ENCODE results near the gene ATAD1.
A peak's percentile ranks its signal among the peaks of the same experiment; 100 is the strongest.
"Not testable (repeated sequence)": the region's sequence is repeated elsewhere in the genome, so short reads cannot be mapped to it uniquely, and the experiment has no call there.

ATAD1 gene

DNA sequence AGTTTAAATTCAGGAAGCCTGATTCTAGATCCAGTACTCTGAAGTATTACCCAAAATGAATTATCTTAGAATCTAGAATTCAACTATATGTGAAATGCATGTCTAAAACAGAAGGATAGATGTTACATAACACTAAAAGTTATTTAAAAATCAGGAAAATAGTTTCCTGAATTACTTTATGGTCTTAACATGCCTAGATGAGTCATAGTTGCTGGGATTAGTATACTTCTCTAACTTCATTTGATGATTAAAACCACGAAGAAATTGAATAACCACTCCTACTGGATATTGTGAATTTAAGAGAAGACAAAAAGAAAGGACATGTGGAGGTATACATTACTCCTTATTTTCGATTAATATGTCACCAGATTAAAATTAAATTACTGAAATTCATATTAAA, 65.5 kb downstream of the ATAD1 start:
- no peak for DNase-seq

DNA sequence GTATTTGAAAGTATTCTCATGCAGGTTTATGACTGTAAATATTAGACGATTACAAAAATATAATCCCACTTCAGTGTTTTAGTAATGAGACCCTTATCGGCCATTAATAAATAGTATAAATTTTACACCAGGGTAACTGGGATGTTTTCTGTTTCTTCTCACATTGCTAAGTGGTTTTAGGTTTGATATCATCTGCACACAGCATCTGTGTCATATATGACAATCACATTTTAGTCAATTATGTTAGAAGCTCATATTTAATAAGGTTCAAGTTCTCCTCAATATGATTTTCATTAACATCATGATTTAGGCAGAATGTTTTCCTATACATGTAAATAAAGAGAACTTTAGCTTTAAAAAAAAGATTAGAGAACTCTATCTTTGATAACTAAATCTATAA, 66.8 kb downstream of the ATAD1 start:
- no peak for DNase-seq

DNA sequence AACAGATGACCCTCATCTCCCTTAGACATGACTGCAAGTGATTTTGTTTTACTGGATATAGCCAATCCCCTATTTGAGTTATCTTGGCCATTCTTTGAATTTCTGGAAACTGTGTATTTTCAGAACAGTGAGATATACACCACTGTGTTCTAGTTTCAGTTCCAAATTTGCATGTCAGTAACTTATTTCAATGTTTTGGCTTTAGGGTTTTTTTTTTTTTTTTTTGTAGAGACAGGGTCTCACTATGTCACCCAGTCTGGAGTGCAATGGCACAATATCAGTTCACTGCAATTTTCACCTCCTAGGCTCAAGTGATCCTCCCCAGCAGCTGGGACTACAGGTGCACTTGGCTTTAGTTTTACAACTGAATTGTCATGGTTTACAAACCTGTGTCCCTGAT, 67.2 kb downstream of the ATAD1 start:
- DNase-seq, result no peak

DNA sequence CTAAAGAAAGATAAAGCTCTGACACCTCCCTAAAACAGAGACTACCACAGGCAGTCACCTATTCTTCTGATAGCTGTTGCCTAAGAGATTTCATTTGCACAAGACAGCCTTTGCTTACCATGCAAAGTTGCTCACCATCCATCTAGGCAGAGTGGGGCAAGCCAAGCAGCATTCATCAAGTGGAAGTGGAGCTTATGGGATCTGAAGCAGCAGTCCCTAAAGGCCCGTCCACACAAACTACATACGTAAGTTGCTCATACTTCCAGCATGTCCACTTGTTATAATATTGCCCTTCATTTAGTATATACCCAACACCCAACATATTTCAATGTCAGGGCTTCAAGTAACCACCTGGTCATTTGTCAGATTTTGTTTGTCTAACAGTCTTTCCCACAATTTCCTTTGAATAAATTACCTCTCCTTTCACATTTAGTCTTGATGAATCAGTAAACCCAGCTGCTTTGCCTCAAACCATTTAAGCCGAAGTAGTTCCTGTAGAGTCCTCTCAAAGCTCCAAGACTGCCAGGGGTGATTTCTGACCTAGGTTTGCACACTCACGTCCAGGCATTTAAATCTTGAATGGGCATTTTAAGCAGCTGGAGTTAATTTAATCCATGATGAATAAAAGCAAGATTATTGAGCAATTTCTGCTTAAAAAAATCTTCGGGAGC, 67.9 kb downstream of the ATAD1 start:
- DNase-seq, result peak; percentile 5

DNA sequence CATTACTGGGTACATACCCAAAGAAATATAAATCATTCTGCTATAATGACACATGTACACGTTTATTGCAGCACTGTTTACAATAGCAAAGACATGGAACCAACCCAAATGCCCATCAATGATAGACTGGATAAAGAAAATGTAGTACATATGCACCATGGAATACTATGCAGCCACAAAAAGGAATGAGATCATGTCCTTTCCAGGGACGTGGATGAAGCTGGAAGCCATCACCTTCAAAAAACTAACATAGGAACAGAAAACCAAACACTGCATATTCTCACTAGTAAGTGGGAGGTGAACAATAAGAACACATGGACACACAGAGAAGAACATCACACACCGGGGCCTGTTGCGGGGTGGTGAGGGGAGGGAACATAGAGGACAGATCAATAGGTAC, 69.8 kb downstream of the ATAD1 start:
- not testable (repeated sequence) for DNase-seq

DNA sequence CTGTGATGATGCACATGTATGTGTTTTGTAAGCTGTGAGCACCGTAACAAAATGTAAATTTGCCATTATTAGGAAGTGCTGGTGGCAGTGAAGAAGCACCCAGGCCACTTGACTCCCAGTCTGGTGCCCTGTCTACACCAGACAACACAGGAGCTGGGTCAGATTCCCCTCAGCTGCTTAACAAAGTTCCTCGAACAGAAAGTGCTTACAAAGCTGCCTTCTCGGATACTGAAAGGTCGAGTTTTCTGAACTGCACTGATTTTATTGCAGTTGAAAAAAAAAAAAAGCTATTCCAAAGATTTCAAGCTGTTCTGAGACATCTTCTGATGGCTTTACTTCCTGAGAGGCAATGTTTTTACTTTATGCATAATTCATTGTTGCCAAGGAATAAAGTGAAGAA, 71.1 kb downstream of the ATAD1 start:
- DNase-seq, result no peak

DNA sequence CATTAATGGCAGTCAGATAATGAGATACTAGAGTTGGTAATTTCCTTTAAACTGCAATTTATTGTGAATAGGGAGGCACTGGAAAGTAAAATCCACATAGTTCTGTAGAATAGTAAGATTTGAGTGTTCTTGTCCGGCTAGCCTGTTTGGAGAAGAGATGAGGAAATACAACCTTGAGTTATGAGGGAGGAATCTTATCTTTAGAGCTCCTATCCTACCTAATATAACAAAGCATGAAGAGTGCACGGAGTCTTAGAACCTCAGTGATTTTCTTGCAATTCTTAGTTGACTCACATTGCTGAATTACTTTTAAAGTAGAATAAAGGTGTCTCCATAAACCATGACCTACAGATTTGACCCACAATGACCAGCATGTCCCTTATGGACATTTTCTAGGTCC, 73.4 kb downstream of the ATAD1 start:
- DNase-seq, result no peak

DNA sequence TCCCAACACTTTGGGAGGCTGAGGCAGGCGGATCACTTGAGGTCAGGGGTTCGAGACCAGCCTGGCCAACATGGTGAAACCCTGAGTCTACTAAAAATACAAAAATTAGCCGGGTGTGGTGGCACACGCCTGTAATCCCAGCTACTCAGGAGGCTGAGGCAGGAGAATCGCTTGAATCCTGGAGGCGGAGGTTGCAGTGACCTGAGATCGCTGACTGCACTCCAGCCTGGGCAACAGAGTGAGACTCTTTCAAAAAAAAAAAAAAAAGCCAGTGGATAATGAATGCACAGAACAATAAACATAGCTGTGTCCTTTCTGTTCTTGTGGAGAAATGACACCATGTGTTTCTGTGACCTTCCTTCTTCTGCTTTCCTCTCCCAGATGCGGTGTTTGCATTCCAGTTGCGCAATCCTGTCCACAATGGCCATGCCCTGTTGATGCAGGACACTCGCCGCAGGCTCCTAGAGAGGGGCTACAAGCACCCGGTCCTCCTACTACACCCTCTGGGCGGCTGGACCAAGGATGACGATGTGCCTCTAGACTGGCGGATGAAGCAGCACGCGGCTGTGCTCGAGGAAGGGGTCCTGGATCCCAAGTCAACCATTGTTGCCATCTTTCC, 74.9 kb downstream of the ATAD1 start:
- DNase-seq, result not testable (repeated sequence)

DNA sequence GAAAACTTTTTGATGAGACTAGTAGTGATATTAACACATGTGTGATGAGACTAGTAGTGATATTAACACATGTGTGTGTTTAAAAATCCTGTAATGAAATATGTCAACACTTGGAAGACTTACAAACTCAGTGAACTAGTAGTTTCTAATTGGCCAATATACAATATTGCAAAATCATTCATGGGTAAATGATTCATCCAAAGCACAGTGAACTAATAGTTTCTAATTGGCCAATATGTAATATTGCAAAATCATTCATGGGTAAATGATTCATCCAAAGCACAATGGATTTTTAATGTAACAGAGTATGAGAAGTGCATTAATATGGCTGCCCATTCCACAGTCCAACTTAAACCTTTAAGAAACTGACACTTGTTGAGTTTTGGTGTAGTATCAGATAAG, 77.8 kb downstream of the ATAD1 start:
- DNase-seq, result no peak

DNA sequence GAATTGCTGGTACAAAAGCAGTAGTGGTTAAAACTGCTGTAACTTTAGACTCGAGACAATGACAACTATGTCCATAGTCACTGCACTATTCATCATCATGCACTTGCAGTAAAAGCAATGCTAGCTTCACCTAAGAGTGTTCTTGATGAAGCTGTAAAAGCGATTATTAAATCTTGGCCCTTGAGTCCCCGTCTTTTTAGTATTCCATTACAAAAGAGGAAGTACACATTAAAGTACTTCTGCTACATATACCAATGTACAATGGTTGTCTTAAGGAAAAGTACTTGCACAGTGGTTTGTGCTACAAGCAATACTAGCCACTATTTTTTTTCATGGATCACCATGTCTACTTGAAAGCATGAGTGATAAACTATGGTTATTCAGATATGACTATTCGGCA, 78.3 kb downstream of the ATAD1 start:
- DNase-seq, result no peak

DNA sequence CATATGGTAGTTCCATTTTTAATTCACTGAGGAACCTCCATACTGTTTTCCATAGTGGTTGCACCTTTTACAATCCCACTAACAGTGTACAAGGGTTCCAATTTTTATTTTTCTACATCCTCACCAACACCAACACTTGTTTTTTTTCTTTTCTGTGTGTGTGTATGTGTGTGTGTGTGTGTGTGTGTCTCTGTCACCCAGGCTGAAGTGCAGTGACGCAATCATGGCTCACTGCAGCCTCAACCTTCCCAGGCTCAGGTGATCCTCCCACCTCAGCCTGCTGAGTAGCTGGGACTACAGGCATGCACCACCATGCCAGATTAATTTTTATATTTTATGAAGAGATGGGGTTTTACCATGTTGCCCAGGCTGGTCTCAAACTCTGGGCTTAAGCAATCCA, 79.8 kb downstream of the ATAD1 start:
- not testable (repeated sequence) for DNase-seq

DNA sequence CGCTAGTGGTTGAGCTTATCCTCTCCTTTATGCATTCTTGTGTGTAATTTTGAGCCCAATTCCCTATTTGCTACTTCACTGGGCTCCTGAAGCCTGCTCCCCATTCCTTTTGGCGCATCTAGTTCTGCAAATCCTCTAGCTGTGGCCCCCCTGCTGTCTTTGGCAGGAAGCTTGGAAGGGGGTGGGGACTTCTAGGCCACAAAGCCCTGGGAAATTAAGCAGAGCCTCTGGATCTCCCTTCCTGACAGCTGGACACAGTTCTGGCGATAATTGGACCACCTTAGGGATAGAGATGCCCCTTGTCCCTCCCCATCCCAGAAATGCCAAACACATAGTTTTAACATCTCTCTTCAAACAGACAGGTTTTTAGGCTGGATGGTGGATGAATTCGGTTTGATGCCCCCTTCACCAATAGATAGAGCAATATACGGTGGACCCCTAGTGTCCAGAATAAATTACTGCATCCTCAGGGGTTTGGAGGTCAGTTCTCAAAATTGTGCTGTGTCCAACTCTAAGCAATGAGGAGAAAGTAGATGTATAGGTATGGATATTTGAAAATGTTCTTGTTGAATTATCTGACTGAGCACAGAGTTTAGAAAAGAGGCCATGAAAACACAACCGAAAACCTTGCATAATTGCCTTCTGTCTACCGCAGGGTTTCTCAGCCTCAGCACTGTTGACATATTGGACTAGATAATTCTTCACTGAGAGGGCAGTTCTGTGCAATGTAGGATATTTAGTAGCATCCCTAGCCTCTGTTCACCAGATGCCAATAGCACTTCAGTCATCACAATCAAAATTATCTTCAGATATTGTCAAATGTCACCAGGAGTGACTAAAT, 82.8 kb downstream of the ATAD1 start:
- DNase-seq, result peak; percentile 79

DNA sequence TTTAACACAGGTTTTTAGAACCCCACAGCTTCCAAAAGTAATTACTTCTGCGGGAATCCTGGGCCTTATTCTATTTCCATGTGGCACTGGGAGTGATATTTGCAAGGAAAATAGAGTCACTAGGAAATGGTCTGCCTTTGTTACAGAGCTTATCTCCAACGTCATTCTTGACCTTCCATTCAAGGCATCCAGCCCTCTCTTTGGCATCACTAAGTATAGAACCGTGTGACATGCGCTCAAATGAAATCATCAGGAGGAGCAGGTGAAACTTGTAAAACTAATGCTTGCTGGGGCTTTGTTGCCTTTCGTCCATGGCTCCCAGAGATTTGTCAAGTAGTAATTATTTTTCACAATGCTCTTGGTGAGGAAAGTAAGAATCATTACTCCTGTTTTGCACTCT, 84.9 kb downstream of the ATAD1 start:
- no peak for DNase-seq

DNA sequence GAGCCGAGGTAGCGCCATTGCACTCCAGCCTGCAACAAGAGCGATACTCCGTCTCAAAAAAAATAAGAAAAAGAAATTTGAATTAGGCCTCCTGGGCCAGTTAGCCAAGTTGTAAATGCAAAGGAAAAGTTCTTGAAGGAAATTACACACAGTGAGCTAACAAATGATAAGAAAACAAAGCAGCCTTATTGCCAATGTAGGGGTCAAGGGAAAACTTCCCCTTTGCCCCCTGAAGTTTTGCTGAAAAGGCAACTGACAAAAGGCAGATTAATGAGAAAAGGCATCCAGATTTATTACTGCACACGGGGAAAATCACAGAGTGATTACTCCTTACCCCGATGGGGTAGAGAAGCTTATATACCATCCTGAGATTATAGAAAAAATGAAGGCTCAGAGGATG, 88.1 kb downstream of the ATAD1 start:
- DNase-seq, result no peak

DNA sequence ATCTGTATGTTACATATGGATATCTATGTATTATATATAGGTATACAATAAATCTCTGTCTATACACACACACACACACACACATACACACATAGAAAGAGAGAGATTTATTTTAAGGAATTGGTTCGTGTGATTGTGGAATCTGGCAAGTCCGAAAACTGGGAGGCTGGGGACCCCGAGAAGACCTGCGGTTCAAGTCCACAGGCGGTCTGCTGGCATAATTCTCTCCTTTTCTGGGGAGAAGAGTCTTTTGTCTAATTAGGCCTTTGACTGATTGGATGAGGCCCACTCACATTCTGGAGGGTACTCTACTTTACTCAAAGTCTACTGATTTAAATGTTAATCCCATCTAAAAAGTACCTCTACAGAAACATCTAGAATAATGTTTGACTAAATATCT, 93.2 kb downstream of the ATAD1 start:
- DNase-seq, result no peak

DNA sequence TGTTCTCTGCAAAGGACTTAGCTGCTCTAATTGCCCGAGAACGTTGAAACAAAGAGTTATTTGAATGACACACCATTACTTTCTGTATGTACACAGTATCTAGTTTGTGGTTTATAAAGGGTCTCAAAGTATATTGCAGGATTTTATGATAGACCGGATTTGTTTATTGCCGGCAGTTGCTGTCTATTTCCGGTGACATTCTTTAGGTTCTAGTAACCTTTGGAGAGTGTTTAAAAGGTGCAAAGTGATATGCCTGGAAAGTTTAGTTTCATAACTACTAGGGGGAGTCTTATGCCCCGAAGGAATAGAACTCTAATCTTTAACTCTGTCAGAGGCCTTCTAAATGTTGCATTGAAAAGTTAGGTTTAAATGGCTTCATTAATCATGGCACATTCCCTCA, 94.5 kb downstream of the ATAD1 start:
- DNase-seq, result no peak

DNA sequence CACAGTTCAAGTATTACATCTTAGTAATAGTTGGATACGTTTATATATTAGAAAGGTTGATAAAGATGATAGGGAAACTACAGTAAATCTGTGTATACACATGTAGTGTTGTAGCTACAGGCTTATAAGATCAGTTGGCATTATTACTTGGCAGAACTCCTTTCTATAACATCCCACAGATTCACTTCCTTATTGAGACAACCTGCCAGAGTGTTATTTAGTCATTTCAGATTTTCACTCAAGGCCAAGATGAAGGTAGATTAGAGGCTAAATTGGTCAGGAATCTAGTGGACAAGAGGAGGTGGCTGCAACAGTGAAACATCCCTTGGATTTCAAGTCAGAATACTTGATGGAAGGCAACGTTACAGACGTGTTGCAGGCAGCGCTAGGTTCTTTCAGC, 95.3 kb downstream of the ATAD1 start:
- DNase-seq, result no peak

DNA sequence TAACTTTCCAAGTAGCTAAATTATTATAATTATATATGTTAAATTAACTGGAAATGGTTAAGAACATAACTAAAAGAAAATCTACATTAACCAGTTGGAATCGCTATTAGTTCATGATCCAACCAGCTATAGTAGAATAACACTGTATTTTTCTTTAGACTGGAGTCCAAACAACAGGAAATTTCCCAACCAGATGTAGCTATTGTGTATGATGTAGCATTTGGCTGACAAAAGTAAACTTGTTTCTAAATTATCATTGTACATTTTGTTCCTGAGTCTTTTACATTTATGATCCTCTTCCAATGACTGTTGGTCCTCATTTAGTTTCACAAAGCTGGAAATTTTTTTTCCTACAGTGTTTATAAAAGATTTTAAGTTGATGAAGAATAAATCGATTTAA, 96.2 kb downstream of the ATAD1 start:
- no peak for DNase-seq

DNA sequence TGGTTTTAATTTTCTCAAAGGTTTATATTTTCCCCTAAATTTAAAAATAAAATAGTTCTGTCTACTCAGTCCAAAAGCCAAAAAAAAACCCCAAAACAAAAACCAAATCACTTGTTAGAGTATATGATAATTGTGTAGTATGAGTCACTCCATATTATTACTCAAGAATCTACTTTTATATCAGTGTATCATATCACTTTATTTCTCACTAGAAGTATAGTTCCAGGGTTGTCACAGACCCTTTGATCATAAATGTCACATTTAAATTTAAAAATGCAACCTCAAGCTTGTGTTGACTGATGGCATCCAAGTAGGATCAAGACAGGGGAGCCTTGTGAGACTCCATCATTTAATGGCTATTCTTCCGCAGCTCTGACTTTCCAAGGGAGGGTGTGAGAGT, 97.4 kb downstream of the ATAD1 start:
- no peak for DNase-seq

DNA sequence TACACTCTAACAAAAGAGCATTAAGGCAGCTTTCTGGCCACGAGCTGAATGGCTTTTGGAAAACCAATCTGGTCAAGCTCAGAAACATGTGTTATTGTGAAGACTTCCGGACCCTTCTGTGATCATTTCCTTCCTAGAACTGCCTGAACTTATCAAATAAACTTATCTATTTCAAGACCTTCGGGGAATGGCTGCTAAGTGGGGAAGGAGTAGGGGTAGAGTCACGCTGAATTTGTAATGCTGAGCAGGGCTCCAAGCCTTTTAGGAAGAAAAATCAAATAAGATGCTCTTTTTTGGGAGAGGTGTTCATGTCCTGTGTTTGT, 101.7 kb downstream of the ATAD1 start:
- no peak for DNase-seq

DNA sequence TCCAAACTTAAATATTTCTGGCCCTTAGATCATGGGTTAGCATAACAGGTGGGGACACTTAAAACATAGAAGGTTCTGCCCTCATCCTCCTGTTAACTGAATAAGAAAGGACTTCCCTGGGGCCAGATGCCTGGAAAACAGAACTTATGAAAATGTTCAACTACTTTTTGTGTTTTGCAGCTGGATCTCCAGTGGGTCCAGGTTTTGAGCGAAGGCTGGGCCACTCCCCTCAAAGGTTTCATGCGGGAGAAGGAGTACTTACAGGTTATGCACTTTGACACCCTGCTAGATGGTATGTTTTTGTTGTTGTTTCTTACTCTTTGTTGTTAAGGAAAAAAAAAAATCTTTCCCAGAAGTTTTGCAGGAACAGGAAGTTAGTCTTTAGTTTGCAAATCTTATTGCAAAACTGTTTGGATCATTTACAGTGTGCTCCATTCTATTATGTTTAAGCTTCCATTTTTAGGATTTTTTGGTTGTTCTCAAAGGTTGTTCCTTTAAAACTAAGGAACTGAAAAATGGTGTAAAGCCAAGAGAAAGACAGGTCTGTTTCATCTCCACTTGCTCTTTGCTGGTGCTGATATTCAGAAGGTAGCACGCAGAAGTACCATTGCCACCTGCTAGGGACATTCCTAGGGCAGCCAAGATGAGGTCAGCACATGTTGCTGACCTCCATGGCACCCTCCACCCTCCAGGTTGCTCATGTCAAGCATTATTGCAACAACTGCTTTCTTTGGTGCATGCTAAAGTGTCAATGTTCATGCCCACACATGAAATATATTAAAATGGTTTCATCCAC, 102.3 kb downstream of the ATAD1 start:
- DNase-seq, result no peak

DNA sequence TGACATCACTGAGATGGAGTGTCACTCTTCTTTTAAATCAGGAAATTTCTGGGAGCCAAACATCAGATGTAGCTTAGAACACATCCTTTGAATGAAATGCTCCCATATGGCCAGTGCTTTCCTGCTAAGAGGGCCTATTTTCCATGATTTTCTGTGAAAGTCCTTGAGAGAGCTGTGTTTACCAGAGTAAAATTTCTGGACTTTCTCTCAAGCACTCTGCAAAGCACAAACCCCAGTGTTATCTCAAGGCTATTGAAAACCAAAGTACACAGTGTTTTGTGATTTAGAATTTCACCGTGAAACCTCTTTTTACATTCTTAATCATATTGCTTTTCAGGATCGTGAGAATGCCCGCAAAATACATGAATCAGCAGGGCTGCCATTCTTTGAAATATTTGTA, 104.3 kb downstream of the ATAD1 start:
- DNase-seq, result no peak

DNA sequence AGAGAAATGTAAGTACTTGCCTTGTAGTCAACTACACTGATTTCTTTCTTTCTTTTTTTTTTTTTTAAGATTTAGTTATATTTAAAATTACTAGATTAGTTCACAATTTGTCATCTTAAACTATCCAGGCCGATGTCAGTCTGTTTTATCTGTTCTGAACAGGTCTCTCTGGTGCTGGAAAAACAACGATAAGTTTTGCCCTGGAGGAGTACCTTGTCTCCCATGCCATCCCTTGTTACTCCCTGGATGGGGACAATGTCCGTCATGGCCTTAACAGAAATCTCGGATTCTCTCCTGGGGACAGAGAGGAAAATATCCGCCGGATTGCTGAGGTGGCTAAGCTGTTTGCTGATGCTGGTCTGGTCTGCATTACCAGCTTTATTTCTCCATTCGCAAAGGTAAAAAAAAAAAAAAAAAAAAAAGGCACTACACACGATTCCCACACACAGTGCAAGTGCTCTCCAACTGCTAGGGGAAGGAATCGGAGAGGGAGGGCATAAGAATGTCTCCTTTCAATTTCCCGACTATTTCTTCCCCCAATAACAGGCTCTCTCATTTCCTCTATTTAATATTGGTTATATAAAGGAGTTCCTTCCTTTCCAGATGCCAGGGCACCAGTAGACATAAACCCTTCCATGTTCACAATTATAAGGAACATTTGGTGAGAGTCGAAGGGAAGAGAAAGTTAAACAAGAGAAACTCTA, 105.0 kb downstream of the ATAD1 start:
- peak; percentile 4 for DNase-seq

Measured in eye (tissue), 1 donor.